ENCODE data around the gene NOL4L. TPM values are rescaled to one million over a fixed set of nuclear protein-coding genes. Genes with fewer than 3 reads are reported as not detected.

Gene NOL4L
- total and polyA plus RNA-seq, 2 experiments from 2014 or later, result 38.8 to 39.2 TPM

- Histone ChIP-seq H3K4me3 (no peak overlapping the region), H3K27ac (ENCODE audit: low read depth) (no peak overlapping the region), H3K4me2 (no peak overlapping the region), H3K4me1 (ENCODE audit: insufficient read depth) (peaks cover 17% of the 10 kb centered on the region), H3K27me3 (ENCODE audit: insufficient read depth) (no peaks in the 10 kb centered on the region), H2AFZ (peak overlapping the region; percentile 100), H3F3A (replicated peaks; ENCODE audit: low read depth) (peaks cover 33% of the 10 kb centered on the region), H3K36me3 (ENCODE audit: insufficient read depth) (no peaks in the 10 kb centered on the region), H4K20me1 (replicated peaks; ENCODE audit: insufficient read depth) (no peaks in the 10 kb centered on the region), H3K9me2 (ENCODE audit: insufficient read depth) (no peaks in the 10 kb centered on the region), H3K79me2 (replicated peaks; ENCODE audit: insufficient read depth) (no peaks in the 10 kb centered on the region)
- ATAC-seq (no peak), DNase-seq (ENCODE audit: low spot score) (no peak)
- Mint-ChIP-seq H3K9me3 (no peaks in the 10 kb centered on the region), H3K27me3 (ENCODE audit: insufficient read depth, low read depth, poor library complexity) (peaks cover 24% of the 10 kb centered on the region), H3K4me3 (no peak overlapping the region), H3K4me1 (peaks cover 37% of the 10 kb centered on the region), H3K36me3 (ENCODE audit: low read depth) (no peaks in the 10 kb centered on the region), H3K27ac (no peak overlapping the region)
- no peak for TF ChIP-seq STAT1 (IDR thresholded peaks at IDR 0.05; ENCODE audit: unreplicated experiment)
- no peak for TF ChIP-seq EZH2 (IDR thresholded peaks at IDR 0.05; ENCODE audit: low read depth, unreplicated experiment)
- TF ChIP-seq ETS1 (IDR thresholded peaks at IDR 0.05), result no peak
- TF ChIP-seq ZNF114 (CRISPR knock-in tag; IDR thresholded peaks at IDR 0.05), result no peak
- no peak for TF ChIP-seq CTCF (conservative IDR thresholded peaks at IDR 0.05; ENCODE audit: low read depth in 2 of 2)
- no peak for TF ChIP-seq NANOG (IDR thresholded peaks at IDR 0.05; ENCODE audit: borderline replicate concordance)
- no peak for TF ChIP-seq REST (IDR thresholded peaks at IDR 0.05; ENCODE audit: unreplicated experiment)
- no peak for TF ChIP-seq JUNB (IDR thresholded peaks at IDR 0.05; ENCODE audit: unreplicated experiment)
- no peak for TF ChIP-seq CREB1 (CRISPR knock-in tag; IDR thresholded peaks at IDR 0.05; ENCODE audit: low read depth)
Observed at GRCh38 chr20:32628960-32629530, 43.9 kb upstream of the NOL4L start.

Data from GM23338 (cell line).